ENCODE results near the gene SHISA5.

DNA sequence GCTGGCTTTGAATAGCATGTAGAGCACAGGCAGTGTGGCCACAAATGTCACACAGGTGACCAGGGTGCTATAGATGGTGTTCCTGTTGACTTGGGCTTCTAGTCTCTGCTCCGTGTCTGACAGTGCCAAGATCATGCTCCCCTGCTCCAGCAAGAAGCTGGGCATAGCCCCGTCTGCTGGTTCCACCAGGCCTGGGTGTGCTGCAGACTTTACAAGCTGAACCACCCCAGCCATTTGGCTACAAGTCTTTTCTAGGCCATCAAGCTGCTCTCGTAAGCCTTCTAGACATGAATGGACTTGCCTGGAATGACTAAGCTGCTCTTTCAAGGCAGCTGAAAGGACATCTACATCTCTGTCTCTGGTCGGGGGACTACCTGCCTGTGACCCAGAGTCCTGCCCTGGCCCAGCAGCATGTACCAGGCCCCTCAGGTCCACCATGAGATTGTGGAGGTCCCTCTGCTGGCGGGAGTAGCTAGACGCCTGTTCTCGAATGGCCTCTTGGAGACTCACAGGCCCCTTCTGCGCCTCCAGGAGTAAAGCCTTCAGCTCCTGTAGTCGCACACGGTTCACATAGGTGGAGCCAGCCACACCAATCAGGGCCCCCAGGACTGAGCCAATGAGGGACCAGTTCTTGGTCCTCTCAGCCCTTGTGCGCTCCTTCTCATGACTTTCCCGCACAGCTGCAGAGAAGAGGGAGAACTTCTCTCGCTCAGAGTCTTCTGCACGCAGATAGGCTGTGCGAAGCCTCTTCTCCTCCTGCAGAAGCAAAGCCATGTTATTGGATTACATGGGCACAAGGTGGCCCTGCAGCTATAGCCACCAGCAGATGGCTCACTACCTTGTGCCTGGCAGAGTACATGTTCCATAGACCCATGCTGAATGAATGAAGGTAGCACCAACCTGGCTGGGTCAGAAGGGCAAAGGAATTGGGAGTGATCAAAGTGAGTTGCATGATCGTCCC lies 71.3 kb downstream of the SHISA5 start:
- TF ChIP-seq, protein P1, sequence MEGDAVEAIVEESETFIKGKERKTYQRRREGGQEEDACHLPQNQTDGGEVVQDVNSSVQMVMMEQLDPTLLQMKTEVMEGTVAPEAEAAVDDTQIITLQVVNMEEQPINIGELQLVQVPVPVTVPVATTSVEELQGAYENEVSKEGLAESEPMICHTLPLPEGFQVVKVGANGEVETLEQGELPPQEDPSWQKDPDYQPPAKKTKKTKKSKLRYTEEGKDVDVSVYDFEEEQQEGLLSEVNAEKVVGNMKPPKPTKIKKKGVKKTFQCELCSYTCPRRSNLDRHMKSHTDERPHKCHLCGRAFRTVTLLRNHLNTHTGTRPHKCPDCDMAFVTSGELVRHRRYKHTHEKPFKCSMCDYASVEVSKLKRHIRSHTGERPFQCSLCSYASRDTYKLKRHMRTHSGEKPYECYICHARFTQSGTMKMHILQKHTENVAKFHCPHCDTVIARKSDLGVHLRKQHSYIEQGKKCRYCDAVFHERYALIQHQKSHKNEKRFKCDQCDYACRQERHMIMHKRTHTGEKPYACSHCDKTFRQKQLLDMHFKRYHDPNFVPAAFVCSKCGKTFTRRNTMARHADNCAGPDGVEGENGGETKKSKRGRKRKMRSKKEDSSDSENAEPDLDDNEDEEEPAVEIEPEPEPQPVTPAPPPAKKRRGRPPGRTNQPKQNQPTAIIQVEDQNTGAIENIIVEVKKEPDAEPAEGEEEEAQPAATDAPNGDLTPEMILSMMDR (IDR thresholded peaks at IDR 0.05): no peak
- TF ChIP-seq EZH2 (IDR thresholded peaks at IDR 0.05; ENCODE audit: borderline replicate concordance, insufficient read depth, low read depth, low read length, poor library complexity, severe bottlenecking): no peak

Measured in B cell (primary cell).